Activated naive CD8-positive, alpha-beta T cell treated with anti-CD3 and anti-CD28 coated beads for 36 hours (primary cell): ENCODE data around the gene TFAP2E. TPM values are rescaled to one million over a fixed set of nuclear protein-coding genes. Genes with fewer than 3 reads are reported as not detected.
A peak's percentile ranks its signal among the peaks of the same experiment; 100 is the strongest.

ENCODE experiments used
- DNase-seq: peaks from one replicate; pipeline ENCODE4 v3.0.0; 2021
- H3K27ac Mint-ChIP-seq: one replicate; pipeline ENCODE4 v1.8.0; 2022; ENCODE audit warnings: mild to moderate bottlenecking, moderate library complexity, mixed read lengths
- H3K27me3 Mint-ChIP-seq: one replicate; pipeline ENCODE4 v1.8.0; 2022; ENCODE audit warnings: mild to moderate bottlenecking, mixed read lengths
- H3K36me3 Mint-ChIP-seq: one replicate; pipeline ENCODE4 v1.8.0; 2021; ENCODE audit warnings: mild to moderate bottlenecking, mixed read lengths
- H3K4me1 Mint-ChIP-seq: one replicate; pipeline ENCODE4 v1.8.0; 2021; ENCODE audit warnings: mixed read lengths
- H3K4me3 Mint-ChIP-seq: one replicate; pipeline ENCODE4 v1.8.0; 2022; ENCODE audit warnings: mild to moderate bottlenecking, moderate library complexity, mixed read lengths
- H3K9me3 Mint-ChIP-seq: one replicate; pipeline ENCODE4 v1.8.0; 2022; ENCODE audit warnings: mixed read lengths
- total RNA-seq, 2 experiments: library from RNA; stranded (reverse); gene quantifications; one replicate each; pipeline ENCODE4 v1.2.3, GENCODE V29; 2021

Gene TFAP2E
- total RNA-seq, 2 experiments from 2014 or later: 0.27 to 0.32 TPM

DNA sequence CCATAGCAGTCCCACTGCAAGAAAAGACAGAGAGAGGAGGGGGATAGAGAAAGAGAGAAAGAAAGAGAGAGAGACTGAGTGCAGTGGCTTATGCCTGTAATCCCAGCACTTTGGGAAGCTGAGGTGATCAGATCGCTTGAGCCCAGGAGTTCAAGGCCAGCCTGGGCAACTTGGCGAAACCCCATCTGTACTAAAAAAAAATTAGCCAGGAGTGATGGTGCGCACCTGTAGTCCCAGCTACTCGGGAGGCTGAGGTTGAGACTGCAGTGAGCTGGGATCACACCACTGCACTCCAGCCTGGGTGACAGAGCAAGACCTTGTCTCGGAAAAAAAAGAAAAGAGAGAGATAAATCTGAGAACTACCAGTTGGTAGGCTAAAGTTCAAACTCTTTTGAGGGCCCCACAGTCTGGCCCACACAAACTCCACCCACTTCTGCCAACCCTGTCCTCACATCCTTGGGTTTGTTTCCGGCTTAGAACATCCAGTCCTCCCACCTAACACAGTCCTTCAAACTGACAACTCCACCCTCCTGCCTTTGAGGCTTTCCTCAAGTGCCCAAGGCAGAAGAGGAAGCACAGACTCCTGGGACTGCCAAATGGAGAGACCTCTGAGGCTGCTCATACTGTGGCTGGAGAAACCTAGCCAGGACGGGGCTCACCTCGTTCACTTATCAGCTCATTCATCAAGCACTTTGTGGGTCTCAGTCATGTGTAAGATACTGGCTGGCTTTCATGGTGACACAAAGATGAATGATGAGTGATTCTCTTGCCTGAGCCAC, 20.1 kb downstream of the TFAP2E start:
- H3K4me3 Mint-ChIP-seq: no peak overlapping the region
- peaks cover 2% of the 10 kb centered on the region for H3K36me3 Mint-ChIP-seq
- DNase-seq: no peak
- no peak overlapping the region for H3K27ac Mint-ChIP-seq
- H3K9me3 Mint-ChIP-seq: no peaks in the 10 kb centered on the region
- peaks cover 2% of the 10 kb centered on the region for H3K4me1 Mint-ChIP-seq
- no peaks in the 10 kb centered on the region for H3K27me3 Mint-ChIP-seq

DNA sequence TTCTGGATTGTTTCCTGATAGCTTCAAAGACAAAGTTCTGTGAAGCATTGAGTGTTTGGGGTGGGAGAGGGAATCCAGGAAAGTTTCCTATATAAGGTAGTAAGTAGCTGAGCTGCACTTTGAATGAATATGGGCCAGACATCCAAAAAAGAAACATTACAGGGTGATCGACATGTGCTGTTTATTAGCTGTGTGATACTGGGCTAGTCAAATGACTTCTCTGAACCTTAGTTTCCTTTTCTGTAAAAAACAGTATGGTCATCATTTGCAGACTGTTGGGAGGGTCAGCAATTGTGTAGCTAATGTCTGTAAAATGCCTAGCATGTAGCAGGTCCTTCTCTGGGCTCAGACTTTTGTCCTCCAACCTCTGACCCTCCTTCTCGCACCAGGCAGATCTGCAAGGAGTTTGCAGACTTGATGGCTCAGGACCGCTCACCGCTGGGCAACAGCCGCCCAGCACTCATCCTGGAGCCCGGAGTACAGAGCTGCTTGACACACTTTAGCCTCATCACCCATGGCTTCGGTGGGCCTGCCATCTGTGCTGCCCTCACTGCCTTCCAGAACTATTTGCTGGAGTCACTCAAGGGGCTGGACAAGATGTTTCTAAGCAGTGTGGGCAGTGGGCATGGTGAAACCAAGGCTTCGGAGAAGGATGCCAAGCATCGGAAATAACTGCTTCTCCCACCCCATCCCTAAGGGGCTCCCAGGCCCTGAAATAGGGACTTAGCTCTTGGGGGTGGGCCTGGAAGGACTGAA, 21.1 kb downstream of the TFAP2E start:
- Mint-ChIP-seq H3K4me3 (no peak overlapping the region), H3K27ac (no peak overlapping the region), H3K36me3 (peaks cover 2% of the 10 kb centered on the region), H3K9me3 (no peaks in the 10 kb centered on the region), H3K27me3 (no peaks in the 10 kb centered on the region), H3K4me1 (peaks cover 2% of the 10 kb centered on the region)
- no peak for DNase-seq

DNA sequence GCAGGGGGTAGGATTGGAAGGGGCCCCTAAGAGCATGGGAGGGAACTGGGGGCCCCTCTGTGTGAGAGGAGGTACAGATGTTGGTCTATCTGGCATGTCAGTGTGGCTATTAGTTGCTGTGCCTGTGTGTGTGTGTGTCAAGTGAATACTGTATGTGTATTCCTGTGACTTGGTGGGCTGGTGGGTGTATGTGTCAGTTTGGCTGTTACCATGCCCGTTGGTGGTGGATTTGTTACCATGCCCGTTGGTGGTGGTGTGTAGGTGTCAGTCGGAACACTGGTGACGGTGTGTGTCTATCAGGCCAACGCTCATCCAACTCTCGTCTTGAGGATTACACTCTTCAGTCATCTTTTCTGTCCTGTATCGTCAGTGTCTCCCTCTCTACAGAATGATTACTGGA, 22.6 kb downstream of the TFAP2E start:
- no peak for DNase-seq
- no peak overlapping the region for H3K27ac Mint-ChIP-seq

DNA sequence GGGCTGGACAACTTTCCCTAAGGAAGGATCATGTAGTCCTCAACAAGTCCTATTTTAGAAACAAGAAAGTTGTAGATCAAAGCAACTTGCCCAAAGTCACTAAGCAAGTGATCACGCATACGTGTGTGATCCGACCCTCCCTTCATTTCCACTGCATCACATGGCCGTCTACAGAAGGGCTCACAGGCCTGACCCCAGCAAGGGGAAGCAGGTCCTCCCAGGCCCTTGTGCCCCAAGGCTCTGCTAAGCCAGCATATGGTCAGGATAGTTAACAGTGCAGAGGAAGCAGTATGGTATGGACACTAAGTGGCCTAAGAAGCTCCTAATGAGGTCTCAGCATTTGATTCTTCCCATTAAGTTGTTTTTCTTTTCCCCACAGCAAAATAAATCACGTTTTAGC, 24.8 kb downstream of the TFAP2E start:
- Mint-ChIP-seq H3K27me3 (no peaks in the 10 kb centered on the region), H3K36me3 (peaks cover 4% of the 10 kb centered on the region), H3K27ac (no peak overlapping the region), H3K4me1 (peaks cover 2% of the 10 kb centered on the region), H3K4me3 (no peak overlapping the region), H3K9me3 (no peaks in the 10 kb centered on the region)
- no peak for DNase-seq

More for the DNA sequence above, 22.6 kb downstream of the TFAP2E start:
- no peaks in the 10 kb centered on the region for H3K27me3 Mint-ChIP-seq
- peaks cover 2% of the 10 kb centered on the region for H3K4me1 Mint-ChIP-seq
- no peak overlapping the region for H3K4me3 Mint-ChIP-seq
- no peaks in the 10 kb centered on the region for H3K9me3 Mint-ChIP-seq
- no peaks in the 10 kb centered on the region for H3K36me3 Mint-ChIP-seq

DNA sequence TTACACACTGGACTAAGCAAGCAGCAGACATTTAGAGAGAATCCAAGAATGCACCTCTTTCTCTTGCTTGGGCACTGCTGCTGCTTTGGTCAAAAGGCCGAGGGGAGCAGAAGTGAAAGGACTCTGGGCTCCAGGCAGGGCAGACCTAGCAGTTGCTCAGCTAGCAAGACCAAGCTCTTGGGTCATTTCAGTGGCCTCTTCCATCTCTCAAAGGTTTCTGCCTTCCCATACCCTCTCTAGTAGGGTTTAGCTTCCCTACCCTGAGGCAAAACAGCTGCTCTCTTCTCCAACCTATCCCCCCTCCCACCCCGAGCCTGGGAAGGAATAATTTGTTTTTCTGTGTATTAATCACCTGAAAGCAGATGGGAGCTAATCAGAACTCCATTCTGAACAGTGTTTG, 25.8 kb downstream of the TFAP2E start:
- H3K9me3 Mint-ChIP-seq: no peaks in the 10 kb centered on the region
- H3K27ac Mint-ChIP-seq: no peak overlapping the region
- H3K4me3 Mint-ChIP-seq: no peak overlapping the region
- no peaks in the 10 kb centered on the region for H3K4me1 Mint-ChIP-seq
- H3K27me3 Mint-ChIP-seq: no peaks in the 10 kb centered on the region
- H3K36me3 Mint-ChIP-seq: peaks cover 7% of the 10 kb centered on the region
- no peak for DNase-seq

DNA sequence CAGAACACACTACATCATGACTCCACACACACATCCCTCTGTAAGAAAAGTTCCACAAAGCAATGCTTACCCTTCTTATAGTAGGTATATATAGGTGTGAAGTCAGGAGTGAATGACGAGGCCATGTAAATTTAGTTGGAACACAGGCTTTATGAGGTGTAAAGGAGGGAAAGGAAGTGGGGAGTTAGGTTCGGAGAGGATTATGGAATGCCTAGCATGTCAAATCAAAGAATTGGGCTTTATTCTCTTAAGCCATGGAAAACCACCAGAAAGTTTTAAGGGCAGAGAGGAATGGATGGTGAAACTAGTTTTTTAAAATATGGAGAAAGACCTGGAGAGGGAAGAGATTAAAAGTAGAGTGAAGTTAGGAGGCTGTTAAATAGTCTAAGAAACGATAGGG, 26.3 kb downstream of the TFAP2E start:
- H3K9me3 Mint-ChIP-seq: no peaks in the 10 kb centered on the region
- H3K27ac Mint-ChIP-seq: peak overlapping the region; percentile 2
- H3K36me3 Mint-ChIP-seq: peaks cover 7% of the 10 kb centered on the region
- H3K27me3 Mint-ChIP-seq: no peaks in the 10 kb centered on the region
- H3K4me3 Mint-ChIP-seq: no peak overlapping the region
- no peaks in the 10 kb centered on the region for H3K4me1 Mint-ChIP-seq
- DNase-seq: no peak

DNA sequence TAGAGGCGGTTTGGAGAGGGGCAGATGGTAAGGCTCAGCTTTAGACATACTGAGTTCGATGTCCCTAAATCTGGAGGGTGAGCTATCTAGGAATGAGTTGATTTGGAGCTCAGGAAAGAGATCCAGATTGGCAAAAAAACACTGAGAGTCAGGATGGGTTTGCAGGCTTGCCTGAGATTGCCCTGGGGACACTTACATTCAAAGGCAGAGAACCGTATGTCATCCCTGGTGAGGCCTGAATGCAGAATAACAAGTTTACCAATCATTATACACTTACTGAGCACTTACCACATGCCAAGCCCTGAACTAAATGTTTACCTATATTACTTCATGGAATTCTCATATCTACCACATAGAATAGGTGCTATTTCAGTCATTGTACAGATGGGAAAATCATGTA, 27.5 kb downstream of the TFAP2E start:
- Mint-ChIP-seq H3K4me1 (no peaks in the 10 kb centered on the region), H3K4me3 (no peak overlapping the region), H3K27ac (no peak overlapping the region), H3K9me3 (no peaks in the 10 kb centered on the region), H3K36me3 (peaks cover 13% of the 10 kb centered on the region), H3K27me3 (no peaks in the 10 kb centered on the region)
- no peak for DNase-seq

DNA sequence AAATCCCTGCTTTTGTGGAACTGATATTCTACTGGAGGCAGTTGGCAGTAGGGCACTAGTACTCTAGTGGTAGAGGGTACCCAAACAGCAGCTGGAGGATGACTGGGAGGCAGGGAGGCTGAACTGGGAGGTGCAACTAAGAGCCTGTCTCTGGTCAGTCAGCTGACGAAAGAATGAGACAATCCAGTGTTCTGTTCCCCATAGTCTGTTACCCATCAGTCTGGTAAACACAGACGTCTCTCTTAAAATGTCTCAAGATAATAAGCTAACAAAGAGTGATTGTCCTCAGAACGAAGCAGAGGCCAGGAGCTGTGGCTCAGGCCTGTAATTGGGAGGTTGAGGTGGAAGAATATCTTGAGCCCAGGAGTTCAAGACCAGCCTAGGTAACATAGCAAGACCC, 30.4 kb downstream of the TFAP2E start:
- DNase-seq: no peak
- H3K36me3 Mint-ChIP-seq: peaks cover 28% of the 10 kb centered on the region
- H3K4me3 Mint-ChIP-seq: no peak overlapping the region
- H3K27me3 Mint-ChIP-seq: no peaks in the 10 kb centered on the region
- no peak overlapping the region for H3K27ac Mint-ChIP-seq
- no peaks in the 10 kb centered on the region for H3K9me3 Mint-ChIP-seq
- peaks cover 11% of the 10 kb centered on the region for H3K4me1 Mint-ChIP-seq

DNA sequence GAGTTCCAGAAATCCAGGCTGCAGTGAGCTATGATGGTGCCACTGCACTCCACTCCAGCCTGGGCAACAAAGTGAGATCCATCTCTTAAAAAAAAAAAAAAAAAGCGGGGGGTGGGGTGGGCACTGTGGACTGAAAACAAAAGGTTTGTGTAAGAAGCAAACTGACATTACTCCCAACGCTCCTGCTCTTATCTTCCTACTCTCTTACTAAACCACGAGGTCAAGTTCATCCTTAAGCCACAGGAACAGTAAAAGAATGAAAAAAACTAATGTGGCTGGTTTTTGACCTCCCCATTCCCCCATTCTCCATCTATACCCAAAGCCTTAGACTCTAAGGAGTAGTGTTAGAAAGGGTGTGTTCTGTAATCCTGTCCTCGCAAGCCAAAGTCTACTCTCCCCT, 30.8 kb downstream of the TFAP2E start:
- no peak overlapping the region for H3K4me3 Mint-ChIP-seq
- H3K9me3 Mint-ChIP-seq: no peaks in the 10 kb centered on the region
- no peak overlapping the region for H3K27ac Mint-ChIP-seq
- peaks cover 11% of the 10 kb centered on the region for H3K4me1 Mint-ChIP-seq
- DNase-seq: no peak
- no peaks in the 10 kb centered on the region for H3K27me3 Mint-ChIP-seq
- H3K36me3 Mint-ChIP-seq: peaks cover 29% of the 10 kb centered on the region

DNA sequence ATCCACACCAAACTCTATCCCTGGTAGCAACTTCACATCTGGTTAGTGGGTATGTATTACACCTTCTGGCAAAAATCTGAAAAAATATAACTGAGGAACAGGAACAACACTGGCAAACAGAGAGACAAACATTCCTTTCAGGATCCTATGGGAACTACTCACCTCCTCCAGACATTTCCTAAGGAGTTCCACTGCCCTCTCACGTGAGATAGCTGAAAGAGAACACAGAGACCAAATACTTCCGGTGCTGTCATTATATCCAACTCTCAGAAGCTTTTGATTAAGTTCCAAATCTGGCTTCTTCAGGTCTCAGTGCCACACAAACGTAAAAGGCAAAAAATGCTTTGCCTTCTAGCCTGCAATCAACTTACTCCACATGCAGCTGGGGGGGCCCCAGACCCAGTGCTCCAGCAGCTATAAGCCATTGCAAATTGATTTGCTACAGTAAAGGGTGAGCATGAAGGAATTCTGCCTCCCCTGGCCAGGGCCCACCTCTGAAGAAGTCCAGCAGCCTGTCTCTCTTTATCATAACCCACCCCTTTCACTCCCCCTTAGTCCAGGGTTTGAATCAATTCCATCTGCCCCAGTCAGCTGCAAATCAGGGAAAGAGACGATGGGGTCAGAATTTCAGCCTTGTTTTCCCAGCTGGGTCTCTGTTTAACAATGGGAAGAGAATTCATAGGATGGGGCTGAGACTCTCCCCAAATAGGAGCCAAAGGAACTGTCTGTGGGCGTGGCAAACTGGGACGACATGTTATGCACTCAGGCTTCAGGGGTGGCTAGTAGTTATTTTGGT, 32.2 kb downstream of the TFAP2E start:
- no peaks in the 10 kb centered on the region for H3K9me3 Mint-ChIP-seq
- no peaks in the 10 kb centered on the region for H3K27me3 Mint-ChIP-seq
- H3K27ac Mint-ChIP-seq: no peak overlapping the region
- no peak for DNase-seq
- H3K36me3 Mint-ChIP-seq: peaks cover 32% of the 10 kb centered on the region
- peaks cover 11% of the 10 kb centered on the region for H3K4me1 Mint-ChIP-seq
- H3K4me3 Mint-ChIP-seq: no peak overlapping the region

DNA sequence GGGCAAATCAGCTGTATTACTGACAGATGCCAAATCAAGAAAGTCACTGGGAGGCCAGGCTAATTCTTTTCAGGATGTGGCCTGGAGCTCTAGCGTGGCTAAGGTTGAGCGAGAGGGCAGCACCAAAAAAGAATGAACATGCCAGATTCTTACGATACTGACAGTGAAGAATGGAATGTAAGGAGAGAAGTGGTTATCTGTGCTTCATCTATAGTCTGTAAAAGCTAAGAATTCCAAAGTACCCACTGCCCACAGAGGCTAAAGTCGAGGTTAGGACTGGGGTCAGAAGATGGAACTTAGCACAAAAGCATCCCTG, 32.7 kb downstream of the TFAP2E start:
- Mint-ChIP-seq H3K36me3 (peaks cover 33% of the 10 kb centered on the region), H3K4me3 (no peak overlapping the region), H3K27me3 (no peaks in the 10 kb centered on the region), H3K9me3 (no peaks in the 10 kb centered on the region), H3K27ac (no peak overlapping the region), H3K4me1 (peaks cover 11% of the 10 kb centered on the region)
- DNase-seq: no peak

DNA sequence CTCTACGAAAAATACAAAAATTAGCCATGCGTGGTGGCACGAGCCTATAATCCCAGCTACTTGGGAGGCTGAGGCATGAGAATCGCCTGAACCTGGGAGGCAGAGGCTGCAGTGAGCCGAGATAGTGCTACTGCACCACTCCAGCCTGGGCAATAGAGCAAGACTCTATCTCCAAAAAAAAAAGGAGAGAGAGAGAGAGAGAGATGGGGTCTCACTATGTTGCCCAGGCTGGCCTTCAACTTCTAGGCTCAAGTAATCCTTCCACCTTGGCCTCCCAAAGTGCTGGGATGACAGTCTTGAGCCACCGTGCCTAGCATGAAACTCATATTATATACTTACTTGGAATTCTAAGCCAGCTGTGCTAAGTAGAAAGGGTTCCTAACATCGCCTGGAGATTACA, 38.5 kb downstream of the TFAP2E start:
- Mint-ChIP-seq H3K4me1 (peaks cover 15% of the 10 kb centered on the region), H3K27me3 (no peaks in the 10 kb centered on the region), H3K36me3 (peaks cover 24% of the 10 kb centered on the region), H3K27ac (no peak overlapping the region), H3K9me3 (no peaks in the 10 kb centered on the region), H3K4me3 (no peak overlapping the region)
- DNase-seq: no peak

DNA sequence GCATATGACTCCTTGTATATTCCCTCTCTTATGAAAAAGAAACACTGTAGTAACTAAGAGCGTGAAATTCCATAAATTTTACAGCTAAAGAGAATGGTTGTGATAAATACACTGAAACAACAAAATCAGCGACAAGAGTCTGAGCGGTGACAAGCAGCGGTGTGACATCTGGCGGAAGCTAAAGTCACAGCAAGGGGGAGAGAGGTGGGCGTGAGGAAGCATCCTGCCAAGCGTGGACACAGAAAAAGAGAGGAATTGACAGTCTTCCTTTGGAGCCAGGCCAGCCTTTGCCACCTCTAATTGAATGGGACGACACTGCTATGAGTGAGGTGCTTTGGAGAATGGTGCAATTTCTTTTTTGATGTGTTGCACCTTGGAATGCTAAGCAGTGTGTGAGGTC, 42.3 kb downstream of the TFAP2E start:
- Mint-ChIP-seq H3K9me3 (no peaks in the 10 kb centered on the region), H3K27ac (no peak overlapping the region), H3K4me1 (peaks cover 6% of the 10 kb centered on the region), H3K4me3 (no peak overlapping the region), H3K27me3 (no peaks in the 10 kb centered on the region), H3K36me3 (peaks cover 12% of the 10 kb centered on the region)
- no peak for DNase-seq

DNA sequence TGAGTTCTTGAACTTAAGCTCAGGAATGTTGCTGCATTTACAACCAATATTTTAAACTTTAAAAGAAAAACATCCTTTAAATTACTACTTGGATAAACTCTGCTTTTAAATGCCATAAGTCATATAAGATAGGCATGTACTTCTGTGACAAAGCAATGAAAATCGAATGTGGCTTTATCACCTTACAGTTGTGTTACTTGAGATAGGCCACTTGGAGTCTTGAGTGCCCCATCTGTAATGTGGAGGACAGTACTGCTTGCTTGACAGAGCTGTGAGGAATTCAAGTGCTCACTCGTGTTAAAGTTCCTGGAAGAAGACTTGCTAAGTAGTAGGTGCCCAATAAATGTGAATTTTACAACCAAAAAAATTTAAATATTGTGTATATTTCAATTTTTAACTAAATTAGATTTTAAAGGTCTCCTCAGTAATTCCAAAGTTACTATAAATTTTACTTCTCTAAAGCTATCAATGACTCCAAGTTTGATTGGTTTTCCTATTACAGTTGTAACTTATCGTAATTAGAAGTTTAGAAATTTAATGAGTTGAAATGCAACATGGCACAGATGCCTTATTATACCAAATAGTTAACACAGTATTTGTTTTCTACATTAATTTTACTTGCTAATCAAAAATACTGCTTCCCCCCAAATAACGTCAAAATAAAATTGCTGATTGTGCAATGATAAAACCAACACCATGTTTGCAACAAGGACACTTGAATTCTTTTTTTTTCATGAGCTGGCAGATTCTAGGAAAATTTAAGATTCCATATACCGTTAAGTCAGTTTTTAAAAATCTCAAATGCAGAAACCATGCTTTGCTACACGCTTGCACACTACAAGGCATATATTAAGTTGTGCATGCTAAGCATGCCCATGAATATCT, 46.4 kb downstream of the TFAP2E start:
- peaks cover 9% of the 10 kb centered on the region for H3K4me1 Mint-ChIP-seq
- no peak for DNase-seq
- no peaks in the 10 kb centered on the region for H3K9me3 Mint-ChIP-seq

More for the DNA sequence above, 46.4 kb downstream of the TFAP2E start:
- H3K4me3 Mint-ChIP-seq: no peak overlapping the region
- peaks cover 12% of the 10 kb centered on the region for H3K36me3 Mint-ChIP-seq
- H3K27ac Mint-ChIP-seq: no peak overlapping the region
- H3K27me3 Mint-ChIP-seq: no peaks in the 10 kb centered on the region
